ENCODE results near the gene AFF2. TPM values are rescaled to one million over a fixed set of nuclear protein-coding genes. Genes with fewer than 3 reads are reported as not detected.

The AFF2 gene
- total RNA-seq, 1 donor from 2014 or later, result under 0.01 TPM

GRCh38 chrX:148628621-148629020 lies 128.2 kb downstream of the AFF2 start:
- DNase-seq (ENCODE audit: low read depth), result no peak
- FAIRE-seq, result no peak
- no peaks in the 10 kb centered on the region for H3K36me3 ChIP-seq (ENCODE audit: control insufficient read depth, insufficient read depth, low read length)
- H3K27me3 ChIP-seq (ENCODE audit: control insufficient read depth, insufficient read depth, low read length), result no peaks in the 10 kb centered on the region
- no peak overlapping the region for H3K4me3 ChIP-seq (ENCODE audit: low read depth, low read length)
- no peak for TF ChIP-seq CTCF (IDR thresholded peaks at IDR 0.05; ENCODE audit: insufficient read depth, low read length, severe bottlenecking)

GRCh38 chrX:148629434-148629833 lies 129.0 kb downstream of the AFF2 start:
- Histone ChIP-seq H3K27me3 (ENCODE audit: control insufficient read depth, insufficient read depth, low read length) (no peaks in the 10 kb centered on the region), H3K4me3 (ENCODE audit: low read depth, low read length) (no peak overlapping the region), H3K36me3 (ENCODE audit: control insufficient read depth, insufficient read depth, low read length) (no peaks in the 10 kb centered on the region)
- no peak for FAIRE-seq
- no peak for TF ChIP-seq CTCF (IDR thresholded peaks at IDR 0.05; ENCODE audit: insufficient read depth, low read length, severe bottlenecking)
- no peak for DNase-seq (ENCODE audit: low read depth)

- DNase-seq (ENCODE audit: low read depth), result no peak
- Histone ChIP-seq H3K27me3 (ENCODE audit: control insufficient read depth, insufficient read depth, low read length) (no peaks in the 10 kb centered on the region), H3K36me3 (ENCODE audit: control insufficient read depth, insufficient read depth, low read length) (no peaks in the 10 kb centered on the region), H3K4me3 (ENCODE audit: low read depth, low read length) (no peak overlapping the region)
- TF ChIP-seq CTCF (IDR thresholded peaks at IDR 0.05; ENCODE audit: insufficient read depth, low read length, severe bottlenecking), result no peak
- no peak for FAIRE-seq
Measured at GRCh38 chrX:148632444-148632843, 132.0 kb downstream of the AFF2 start.

GRCh38 chrX:148633218-148633908 lies 132.9 kb downstream of the AFF2 start:
- TF ChIP-seq CTCF (IDR thresholded peaks at IDR 0.05; ENCODE audit: insufficient read depth, low read length, severe bottlenecking), result no peak
- DNase-seq (ENCODE audit: low read depth) (no peak), FAIRE-seq (no peak)
- Histone ChIP-seq H3K36me3 (ENCODE audit: control insufficient read depth, insufficient read depth, low read length) (no peaks in the 10 kb centered on the region), H3K27me3 (ENCODE audit: control insufficient read depth, insufficient read depth, low read length) (no peaks in the 10 kb centered on the region), H3K4me3 (ENCODE audit: low read depth, low read length) (no peak overlapping the region)

GRCh38 chrX:148634591-148634990 lies 134.2 kb downstream of the AFF2 start:
- DNase-seq (ENCODE audit: low read depth), result no peak
- no peak overlapping the region for H3K4me3 ChIP-seq (ENCODE audit: low read depth, low read length)
- no peak for TF ChIP-seq CTCF (IDR thresholded peaks at IDR 0.05; ENCODE audit: insufficient read depth, low read length, severe bottlenecking)
- H3K27me3 ChIP-seq (ENCODE audit: control insufficient read depth, insufficient read depth, low read length), result no peaks in the 10 kb centered on the region
- H3K36me3 ChIP-seq (ENCODE audit: control insufficient read depth, insufficient read depth, low read length), result no peaks in the 10 kb centered on the region
- FAIRE-seq, result no peak

- TF ChIP-seq CTCF (IDR thresholded peaks at IDR 0.05; ENCODE audit: insufficient read depth, low read length, severe bottlenecking), result no peak
- no peaks in the 10 kb centered on the region for H3K36me3 ChIP-seq (ENCODE audit: control insufficient read depth, insufficient read depth, low read length)
- no peak for DNase-seq (ENCODE audit: low read depth)
- H3K27me3 ChIP-seq (ENCODE audit: control insufficient read depth, insufficient read depth, low read length), result no peaks in the 10 kb centered on the region
- no peak for FAIRE-seq
- no peak overlapping the region for H3K4me3 ChIP-seq (ENCODE audit: low read depth, low read length)
Measured at GRCh38 chrX:148643460-148643859, 143.0 kb downstream of the AFF2 start.
